Neural progenitor cell (in vitro differentiated cells): ENCODE measurements around the gene LDLRAD4.

Experiments
- EZH2 ChIP-seq: fragments of 200-600 bp; sonication (generic); IDR thresholded peaks from 2 replicates; pipeline ENCODE4 v1.6.1; 2017; ENCODE audit warnings: antibody characterized with exemption, mild to moderate bottlenecking, moderate library complexity
- TF ChIP-seq, protein P1 (sequence below): fragments of 200-600 bp; sonication (generic); IDR thresholded peaks from 2 replicates; pipeline ENCODE4 v1.5.1; 2017; ENCODE audit warnings: antibody characterized with exemption, mild to moderate bottlenecking

DNA sequence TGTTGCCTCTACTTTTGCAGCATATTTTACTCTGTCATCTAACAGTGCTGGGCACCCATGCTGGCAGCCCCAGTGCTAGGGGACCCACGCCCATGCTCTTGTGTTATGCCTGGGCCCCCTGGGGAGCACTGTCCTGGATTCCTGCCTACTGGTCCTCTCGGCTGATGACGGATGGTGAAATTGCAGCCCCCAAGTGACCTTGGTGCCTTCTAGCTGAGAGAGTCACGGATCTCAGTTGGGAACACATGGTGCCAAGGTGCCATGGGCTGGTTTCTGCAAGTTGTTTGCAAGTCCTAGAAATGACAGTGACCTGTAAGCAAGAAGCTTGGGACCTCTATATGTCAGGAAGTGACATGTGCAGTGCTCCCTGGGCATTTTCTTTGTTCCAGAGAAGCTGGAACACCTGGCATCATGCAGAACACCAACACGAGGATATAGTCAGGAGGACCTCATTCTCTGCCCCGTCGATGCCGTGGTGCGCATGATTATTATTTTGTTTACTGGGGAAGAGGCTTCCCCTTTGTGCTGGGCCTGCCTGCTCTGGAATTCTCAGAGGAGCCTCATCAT lies 187.6 kb downstream of the LDLRAD4 start:
- TF ChIP-seq, protein P1, sequence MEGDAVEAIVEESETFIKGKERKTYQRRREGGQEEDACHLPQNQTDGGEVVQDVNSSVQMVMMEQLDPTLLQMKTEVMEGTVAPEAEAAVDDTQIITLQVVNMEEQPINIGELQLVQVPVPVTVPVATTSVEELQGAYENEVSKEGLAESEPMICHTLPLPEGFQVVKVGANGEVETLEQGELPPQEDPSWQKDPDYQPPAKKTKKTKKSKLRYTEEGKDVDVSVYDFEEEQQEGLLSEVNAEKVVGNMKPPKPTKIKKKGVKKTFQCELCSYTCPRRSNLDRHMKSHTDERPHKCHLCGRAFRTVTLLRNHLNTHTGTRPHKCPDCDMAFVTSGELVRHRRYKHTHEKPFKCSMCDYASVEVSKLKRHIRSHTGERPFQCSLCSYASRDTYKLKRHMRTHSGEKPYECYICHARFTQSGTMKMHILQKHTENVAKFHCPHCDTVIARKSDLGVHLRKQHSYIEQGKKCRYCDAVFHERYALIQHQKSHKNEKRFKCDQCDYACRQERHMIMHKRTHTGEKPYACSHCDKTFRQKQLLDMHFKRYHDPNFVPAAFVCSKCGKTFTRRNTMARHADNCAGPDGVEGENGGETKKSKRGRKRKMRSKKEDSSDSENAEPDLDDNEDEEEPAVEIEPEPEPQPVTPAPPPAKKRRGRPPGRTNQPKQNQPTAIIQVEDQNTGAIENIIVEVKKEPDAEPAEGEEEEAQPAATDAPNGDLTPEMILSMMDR = no peak
- no peak for TF ChIP-seq EZH2
